ENCODE measurements around the gene GALE.
"Not testable (repeated sequence)": the region's sequence is repeated elsewhere in the genome, so short reads cannot be mapped to it uniquely, and the experiment has no call there.

Gene GALE

GRCh38 chr1:23791516-23792047, 9.0 kb downstream of the GALE start:
- no peak for DNase-seq

GRCh38 chr1:23790696-23791515, 9.6 kb downstream of the GALE start, which contains the start of gene LYPLA2:
Gene LYPLA2, plus strand, starts transcription at chr1:23791145. Its CDS starts 1,538 bp downstream, at chr1:23792683.
- DNase-seq = peak; percentile 57 to 71 (median 68)

GRCh38 chr1:23788695-23789094, 11.9 kb downstream of the GALE start:
- DNase-seq = no peak

GRCh38 chr1:23787701-23788100, 12.9 kb downstream of the GALE start:
- DNase-seq = no peak

- DNase-seq = no peak
Measured at GRCh38 chr1:23784846-23785245, 15.7 kb downstream of the GALE start.

GRCh38 chr1:23783141-23783540, 17.4 kb downstream of the GALE start:
- not testable (repeated sequence) for DNase-seq

GRCh38 chr1:23779826-23780371, 20.7 kb downstream of the GALE start:
- DNase-seq = no peak

- DNase-seq = peak; percentile 41 to 67 (median 60)
Measured at GRCh38 chr1:23777979-23778814, 22.4 kb downstream of the GALE start, which contains the start of gene PITHD1. Gene PITHD1, plus strand, starts transcription at chr1:23778418. Its CDS starts 98 bp downstream, at chr1:23778516.

- DNase-seq = no peak
Measured at GRCh38 chr1:23776217-23776616, 24.3 kb downstream of the GALE start.

- no peak for DNase-seq
Measured at GRCh38 chr1:23774174-23774880, 26.2 kb downstream of the GALE start.

- DNase-seq = no peak
Measured at GRCh38 chr1:23772854-23773242, 27.7 kb downstream of the GALE start.

GRCh38 chr1:23772049-23772853, 28.3 kb downstream of the GALE start:
- peak; percentile 55 to 84 (median 74) for DNase-seq

- no peak for DNase-seq
Measured at GRCh38 chr1:23768733-23769132, 31.8 kb downstream of the GALE start.

- no peak for DNase-seq
Measured at GRCh38 chr1:23763041-23763577, 37.4 kb downstream of the GALE start.

- DNase-seq = no peak
Measured at GRCh38 chr1:23759277-23759676, 41.3 kb downstream of the GALE start.

GRCh38 chr1:23757812-23758211, 42.7 kb downstream of the GALE start:
- no peak for DNase-seq

GRCh38 chr1:23756676-23757075, 43.9 kb downstream of the GALE start:
- DNase-seq = no peak

GRCh38 chr1:23752909-23753308, 47.6 kb downstream of the GALE start:
- no peak for DNase-seq

GRCh38 chr1:23751815-23752200, 48.7 kb downstream of the GALE start:
- DNase-seq = no peak

GRCh38 chr1:23751050-23751814, 49.3 kb downstream of the GALE start:
- DNase-seq = no peak

- DNase-seq = no peak
Measured at GRCh38 chr1:23748016-23748415, 52.5 kb downstream of the GALE start.

Data from activated naive CD4-positive, alpha-beta T cell (primary cell).